Measurements from ENCODE around the gene CCNI2. TPM values are rescaled to one million over a fixed set of nuclear protein-coding genes. Genes with fewer than 3 reads are reported as not detected.

CCNI2 gene
- total and polyA plus RNA-seq, 10 of the 15 experiments (the other 5 are each of a cell fraction or from before 2014, with no cell fraction given) = 1.8 to 8.0 (median 3.2) TPM

- WGBS (ENCODE audit: insufficient coverage, insufficient replicate concordance, low lambda C conversion rate, missing lambda C conversion rate) = 74% methylated on average over 12 of the region's 12 CpGs
- intact Hi-C loops (cut with micrococcal nuclease; ENCODE audit: unreplicated experiment) = no loop called here
- RAD21 ChIA-PET (ENCODE audit: unreplicated experiment) = interaction anchor here (0.6 to 2.0 kb wide), 7 partner anchors 20 to 46 kb away, joined by 3 to 6 read pairs (median 4); no protein-coding TSS in a partner anchor
- Histone ChIP-seq H3K9me3 (replicated peaks; ENCODE audit: control insufficient read depth, insufficient read depth, low read length) (no peaks in the 10 kb centered on the region), H3K4me1 (ENCODE audit: control insufficient read depth, insufficient read depth, low read length) (peaks cover 7% of the 10 kb centered on the region), H4K20me1 (ENCODE audit: control insufficient read depth, insufficient read depth) (no peaks in the 10 kb centered on the region), H3K4me2 (ENCODE audit: control insufficient read depth, insufficient read depth) (no peak overlapping the region), H2AFZ (ENCODE audit: control insufficient read depth, low read depth, low read length) (no peak overlapping the region), H3K4me3 (no peak overlapping the region), H3K36me3 (ENCODE audit: control insufficient read depth in 2 of 2, insufficient read depth in 2 of 2, low read length in 1 of 2) (no peaks in the 10 kb centered on the region), H3K79me2 (ENCODE audit: control insufficient read depth, insufficient read depth, low read length) (peaks cover 9% of the 10 kb centered on the region), H3K9ac (ENCODE audit: control insufficient read depth, insufficient read depth, low read length) (no peak overlapping the region), H3K27ac (ENCODE audit: control insufficient read depth, insufficient read depth) (no peak overlapping the region), H3K27me3 (replicated peaks in 1 of 2; ENCODE audit: control insufficient read depth in 2 of 2, insufficient read depth in 2 of 2, low read length in 1 of 2) (no peaks in the 10 kb centered on the region)
- SMC1A ChIA-PET (ENCODE audit: uncharacterized antibody, unreplicated experiment) = interaction anchor here (0.6 to 7.5 kb wide), 5 partner anchors 12 to 110 kb away, joined by 3 to 88 read pairs (median 4); partner anchors contain the start of gene CCNI2
- POLR2A ChIA-PET = interaction anchor here (1.1 to 7.2 kb wide), 2 partner anchors 21 to 113 kb away, joined by 3 to 56 read pairs; no protein-coding TSS in a partner anchor
- CTCF ChIA-PET = interaction anchor here (0.7 to 3.5 kb wide), 2 partner anchors 19 to 26 kb away, joined by 3 to 15 read pairs; no protein-coding TSS in a partner anchor
- BruUV-seq (replicated peaks) = no TSS peak
- ATAC-seq = no peak
- DNase-seq (ENCODE audit: low read depth, low spot score) = no peak
- in situ Hi-C loops (cut with MboI) = no loop called here
- FAIRE-seq = no peak
- TF ChIP-seq USF1 (IDR thresholded peaks at IDR 0.05; ENCODE audit: borderline replicate concordance, extremely low read length, insufficient read depth, low read depth, low read length) = no peak
- no peak for TF ChIP-seq ZNF207 (IDR thresholded peaks at IDR 0.05; ENCODE audit: borderline replicate concordance)
Observed at GRCh38 chr5:132773601-132774355, 26.6 kb downstream of the CCNI2 start.

- no peak overlapping the region for H3K9ac ChIP-seq (ENCODE audit: control insufficient read depth, insufficient read depth, low read length)
- TF ChIP-seq GABPA (IDR thresholded peaks at IDR 0.05; ENCODE audit: low read depth) = no peak
- TF ChIP-seq BRCA1 (IDR thresholded peaks at IDR 0.05; ENCODE audit: low read depth, low read length) = no peak
- no peak for TF ChIP-seq ZBED1 (IDR thresholded peaks at IDR 0.05; ENCODE audit: borderline replicate concordance)
- TF ChIP-seq EP300 (IDR thresholded peaks at IDR 0.05; ENCODE audit: borderline replicate concordance in 1 of 2, control insufficient read depth in 1 of 2, low read depth in 2 of 2, low read length in 2 of 2) = no peak
- TF ChIP-seq SMAD5 (IDR thresholded peaks at IDR 0.05; ENCODE audit: low read depth) = no peak
- no peak for TF ChIP-seq TARDBP (IDR thresholded peaks at IDR 0.05; ENCODE audit: borderline replicate concordance)
- no peak for TF ChIP-seq ESRRA (IDR thresholded peaks at IDR 0.05; ENCODE audit: low read length)
- no peak for TF ChIP-seq PKNOX1 (IDR thresholded peaks at IDR 0.05)
- no peak for TF ChIP-seq ZNF274 (IDR thresholded peaks at IDR 0.05; ENCODE audit: insufficient read depth, insufficient read length)
- no peak for TF ChIP-seq MTA2 (IDR thresholded peaks at IDR 0.05; ENCODE audit: low read depth)
- no peak for TF ChIP-seq POLR2A (IDR thresholded peaks at IDR 0.05; ENCODE audit: low read depth, low read length)
- no peak for TF ChIP-seq SPI1 (IDR thresholded peaks at IDR 0.05; ENCODE audit: borderline replicate concordance, insufficient read depth, low read depth, low read length)
- TF ChIP-seq MYC (IDR thresholded peaks at IDR 0.05; ENCODE audit: insufficient read depth, insufficient read length, insufficient replicate concordance, low read length, severe bottlenecking) = no peak
Observed at GRCh38 chr5:132774406-132774805, 27.2 kb downstream of the CCNI2 start.

More at GRCh38 chr5:132774406-132774805, 27.2 kb downstream of the CCNI2 start:
- DNase-seq (ENCODE audit: low read depth, low spot score) = no peak
- no peaks in the 10 kb centered on the region for H3K9me3 ChIP-seq (replicated peaks; ENCODE audit: control insufficient read depth, insufficient read depth, low read length)
- H3K79me2 ChIP-seq (ENCODE audit: control insufficient read depth, insufficient read depth, low read length) = peaks cover 9% of the 10 kb centered on the region
- in situ Hi-C loops (cut with MboI) (no loop called here), intact Hi-C loops (cut with micrococcal nuclease; ENCODE audit: unreplicated experiment) (no loop called here)
- FAIRE-seq = no peak
- WGBS (ENCODE audit: insufficient coverage, insufficient replicate concordance, low lambda C conversion rate, missing lambda C conversion rate) = 94% methylated on average over 3 of the region's 3 CpGs
- BruUV-seq (replicated peaks) = no TSS peak
- no peak for ATAC-seq
- H3K4me1 ChIP-seq (ENCODE audit: control insufficient read depth, insufficient read depth, low read length) = peaks cover 7% of the 10 kb centered on the region
- SMC1A ChIA-PET (ENCODE audit: uncharacterized antibody, unreplicated experiment) = interaction anchor here (0.6 to 7.5 kb wide), 5 partner anchors 12 to 111 kb away, joined by 3 to 88 read pairs (median 5); partner anchors contain the start of gene CCNI2
- RAD21 ChIA-PET (ENCODE audit: unreplicated experiment) = interaction anchor here (2.0 kb wide), 2 partner anchors 20 to 45 kb away, joined by 6 to 10 read pairs; no protein-coding TSS in a partner anchor
- POLR2A ChIA-PET = interaction anchor here (0.7 to 7.2 kb wide), 3 partner anchors 10 to 113 kb away, joined by 3 to 56 read pairs (median 3); no protein-coding TSS in a partner anchor
- CTCF ChIA-PET = interaction anchor here (0.7 to 3.5 kb wide), 4 partner anchors 11 to 33 kb away, joined by 3 to 15 read pairs (median 4); no protein-coding TSS in a partner anchor
- no peak overlapping the region for H2AFZ ChIP-seq (ENCODE audit: control insufficient read depth, low read depth, low read length)
- no peaks in the 10 kb centered on the region for H3K36me3 ChIP-seq (ENCODE audit: control insufficient read depth in 2 of 2, insufficient read depth in 2 of 2, low read length in 1 of 2)
- H3K27me3 ChIP-seq (replicated peaks in 1 of 2; ENCODE audit: control insufficient read depth in 2 of 2, insufficient read depth in 2 of 2, low read length in 1 of 2) = no peaks in the 10 kb centered on the region
- H3K27ac ChIP-seq (ENCODE audit: control insufficient read depth, insufficient read depth) = no peak overlapping the region
- no peaks in the 10 kb centered on the region for H4K20me1 ChIP-seq (ENCODE audit: control insufficient read depth, insufficient read depth)
- no peak overlapping the region; the same call in 1 of the 2 replicates for H3K4me2 ChIP-seq (ENCODE audit: control insufficient read depth, insufficient read depth)
- H3K4me3 ChIP-seq = no peak overlapping the region
